Left lung (tissue), 10 donors: ENCODE results near the gene NRN1. TPM values are rescaled to one million over a fixed set of nuclear protein-coding genes. Genes with fewer than 3 reads are reported as not detected.

ENCODE experiments used
- ATAC-seq: fragments of 200-7000 bp; cut with Tn5 transposase; one replicate; pipeline ENCODE4 v1.9.1; 2020; ENCODE audit warnings: moderate library complexity
- DNase-seq, 4 donors: peaks; one replicate each; pipeline ENCODE4 v3.0.0-alpha.2; 2013 to 2020
- H3K27ac ChIP-seq, 2 donors: fragments of 200-600 bp; sonication (generic) in 1 of 2; one replicate each; pipeline versions ENCODE4 v1.5.0 to v1.8.0; 2020 to 2021
- H3K27me3 ChIP-seq, 2 donors: fragments of 200-600 bp; sonication (generic) in 1 of 2; one replicate each; pipeline versions ENCODE4 v1.5.0 to v1.8.0; 2020 to 2021
- H3K36me3 ChIP-seq, 2 donors: fragments of 200-600 bp; sonication (generic) in 1 of 2; one replicate each; pipeline versions ENCODE4 v1.5.0 to v1.8.0; 2020 to 2021
- H3K4me1 ChIP-seq, 2 donors: fragments of 200-600 bp; one replicate each; pipeline ENCODE4 v1.8.0; 2021
- H3K4me3 ChIP-seq, 2 donors: fragments of 200-600 bp; sonication (generic) in 1 of 2; one replicate each; pipeline versions ENCODE4 v1.5.0 to v1.8.0; 2020 to 2021; ENCODE audit warnings: mild to moderate bottlenecking in 1 of 2
- H3K9me3 ChIP-seq, 2 donors: fragments of 200-600 bp; sonication (generic) in 1 of 2; one replicate each; pipeline versions ENCODE4 v1.5.0 to v1.8.0; 2020 to 2021
- intact Hi-C, 2 donors: fragments of 100-400 bp; cut with DNase I; formaldehyde crosslinking; loops; one replicate each; pipeline versions ENCODE4 v1.11.2 to v1.14.2; 2022
- polyA plus RNA-seq, 6 donors: library from polyadenylated mRNA; unstranded; fragments of 120-200 nt; gene quantifications; one replicate each; pipeline ENCODE4 v1.2.1, GENCODE V29; 2013; ENCODE audit not compliant: insufficient read length in 6 of 6
- total RNA-seq, 2 donors: library from RNA; stranded (reverse); fragmentation: NEBNext Ultra II Directional; extraction: Animal tissue kit (Norgen Biotek cat#: 25700); gene quantifications; one replicate each; pipeline ENCODE4 v1.2.1, GENCODE V29; 2021
- TF ChIP-seq, protein P1 (sequence below), 2 donors: fragments of 200-600 bp; sonication (generic) in 1 of 2; IDR thresholded peaks; one replicate each; pipeline versions ENCODE4 v1.5.0 to v1.8.0; 2021; ENCODE audit warnings: antibody characterized with exemption in 2 of 2
- donor health status: DM: no; HTN: yes; CAD: no.
- donor health status: DM: no; HTN: no; CAD: no.

NRN1 gene
- total and polyA plus RNA-seq, 8 donors: 6.5 to 12.9 (median 9.9) TPM

DNA sequence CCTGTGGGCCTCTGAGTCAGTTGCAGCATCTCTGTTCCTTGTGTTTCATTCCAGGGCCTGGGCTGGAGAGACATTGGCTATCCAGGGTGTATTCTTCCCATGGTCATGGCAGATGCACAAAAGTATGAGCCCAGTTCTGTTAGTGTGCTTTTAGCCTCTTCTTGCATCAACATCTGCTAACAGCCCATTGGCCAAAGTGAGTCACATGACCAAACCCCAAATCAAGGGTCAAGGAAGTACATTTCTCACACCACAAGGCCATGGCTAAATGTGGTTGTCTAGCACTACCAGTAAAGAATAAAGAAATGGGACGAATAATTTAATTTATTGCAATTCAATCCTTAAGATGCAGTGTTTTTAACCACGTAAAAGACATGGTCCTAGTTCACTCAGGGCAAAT is 43.9 kb downstream of the NRN1 start:
- Histone ChIP-seq H3K9me3 (no peaks in the 10 kb centered on the region), H3K27ac (no peak overlapping the region), H3K36me3 (no peaks in the 10 kb centered on the region), H3K4me1 (no peaks in the 10 kb centered on the region), H3K4me3 (no peak overlapping the region), H3K27me3 (no peaks in the 10 kb centered on the region)
- intact Hi-C loops: no loop called here
- DNase-seq (no peak), ATAC-seq (no peak)
- TF ChIP-seq, protein P1, sequence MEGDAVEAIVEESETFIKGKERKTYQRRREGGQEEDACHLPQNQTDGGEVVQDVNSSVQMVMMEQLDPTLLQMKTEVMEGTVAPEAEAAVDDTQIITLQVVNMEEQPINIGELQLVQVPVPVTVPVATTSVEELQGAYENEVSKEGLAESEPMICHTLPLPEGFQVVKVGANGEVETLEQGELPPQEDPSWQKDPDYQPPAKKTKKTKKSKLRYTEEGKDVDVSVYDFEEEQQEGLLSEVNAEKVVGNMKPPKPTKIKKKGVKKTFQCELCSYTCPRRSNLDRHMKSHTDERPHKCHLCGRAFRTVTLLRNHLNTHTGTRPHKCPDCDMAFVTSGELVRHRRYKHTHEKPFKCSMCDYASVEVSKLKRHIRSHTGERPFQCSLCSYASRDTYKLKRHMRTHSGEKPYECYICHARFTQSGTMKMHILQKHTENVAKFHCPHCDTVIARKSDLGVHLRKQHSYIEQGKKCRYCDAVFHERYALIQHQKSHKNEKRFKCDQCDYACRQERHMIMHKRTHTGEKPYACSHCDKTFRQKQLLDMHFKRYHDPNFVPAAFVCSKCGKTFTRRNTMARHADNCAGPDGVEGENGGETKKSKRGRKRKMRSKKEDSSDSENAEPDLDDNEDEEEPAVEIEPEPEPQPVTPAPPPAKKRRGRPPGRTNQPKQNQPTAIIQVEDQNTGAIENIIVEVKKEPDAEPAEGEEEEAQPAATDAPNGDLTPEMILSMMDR (IDR thresholded peaks at IDR 0.05): no peak

DNA sequence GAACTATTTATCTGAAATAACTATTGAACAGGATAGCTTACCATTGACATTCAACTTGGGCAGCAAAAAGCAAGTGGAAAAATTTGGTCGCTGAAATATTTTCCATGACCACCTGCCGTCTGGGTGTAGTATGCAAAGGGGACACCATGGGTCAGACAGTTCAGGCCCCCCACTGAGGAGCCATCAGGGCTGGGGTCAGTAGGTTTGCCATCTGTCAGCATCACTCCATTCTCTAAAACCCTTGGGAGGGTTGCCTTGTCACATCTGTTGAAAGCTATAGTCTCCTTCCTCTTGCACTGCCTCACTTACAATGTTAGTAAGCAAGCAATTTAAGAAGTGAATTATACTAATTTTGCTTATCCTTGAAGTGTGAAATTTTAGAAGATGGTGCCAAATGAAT is 44.9 kb downstream of the NRN1 start:
- H3K9me3 ChIP-seq: no peaks in the 10 kb centered on the region
- intact Hi-C loops: no loop called here
- no peak overlapping the region for H3K27ac ChIP-seq
- no peaks in the 10 kb centered on the region for H3K36me3 ChIP-seq
- DNase-seq (no peak), ATAC-seq (no peak)
- no peaks in the 10 kb centered on the region for H3K4me1 ChIP-seq
- TF ChIP-seq, protein P1 (IDR thresholded peaks at IDR 0.05): no peak
- H3K4me3 ChIP-seq: no peak overlapping the region
- H3K27me3 ChIP-seq: no peaks in the 10 kb centered on the region

DNA sequence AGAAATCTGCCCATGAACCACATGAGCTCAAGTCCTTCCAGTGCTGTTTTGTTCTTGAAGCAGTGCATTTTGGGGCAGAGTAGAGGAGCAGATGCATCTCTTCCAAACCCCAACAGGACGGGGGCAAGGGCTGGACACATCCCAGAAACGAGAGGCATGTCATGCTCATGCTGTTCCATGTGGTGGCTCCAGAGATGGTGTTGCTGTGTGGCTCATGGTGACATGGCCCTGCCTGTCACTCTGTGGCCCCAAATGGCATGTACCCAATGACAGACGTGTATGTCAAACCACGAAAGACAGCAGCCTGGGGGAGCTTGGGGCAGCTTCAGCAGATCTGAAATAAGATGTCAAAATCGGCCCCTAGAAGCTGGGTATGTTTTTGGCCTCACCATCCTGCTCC is 46.3 kb downstream of the NRN1 start:
- DNase-seq (no peak), ATAC-seq (no peak)
- Histone ChIP-seq H3K4me3 (no peak overlapping the region), H3K36me3 (no peaks in the 10 kb centered on the region), H3K9me3 (no peaks in the 10 kb centered on the region), H3K27ac (no peak overlapping the region), H3K4me1 (no peaks in the 10 kb centered on the region), H3K27me3 (no peaks in the 10 kb centered on the region)
- TF ChIP-seq, protein P1 (IDR thresholded peaks at IDR 0.05): no peak
- intact Hi-C loops: no loop called here

DNA sequence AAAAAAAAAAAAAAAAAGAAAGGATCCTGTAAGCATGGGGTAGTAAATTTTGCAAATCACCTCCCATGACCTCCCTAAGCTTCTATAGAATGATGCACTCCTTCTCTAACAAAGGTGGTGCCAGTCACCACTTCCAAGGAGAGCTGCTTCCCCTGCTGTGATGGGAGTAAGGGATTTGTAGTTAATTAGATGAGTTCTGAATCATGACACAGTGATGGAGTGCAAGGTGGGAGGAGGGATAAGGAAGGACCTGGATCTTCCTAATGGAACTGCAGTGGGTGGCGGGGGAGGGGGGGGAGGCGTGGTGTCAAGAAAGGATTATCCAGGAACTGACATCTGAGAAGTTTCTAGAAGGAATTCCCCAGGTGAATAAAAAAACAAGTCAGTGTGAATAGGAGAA is 47.8 kb downstream of the NRN1 start:
- no peak overlapping the region for H3K27ac ChIP-seq
- TF ChIP-seq, protein P1 (IDR thresholded peaks at IDR 0.05): no peak
- H3K4me3 ChIP-seq: no peak overlapping the region
- intact Hi-C loops: no loop called here
- H3K4me1 ChIP-seq: no peaks in the 10 kb centered on the region
- no peaks in the 10 kb centered on the region for H3K27me3 ChIP-seq
- ATAC-seq (no peak), DNase-seq (no peak)
- no peaks in the 10 kb centered on the region for H3K9me3 ChIP-seq
- H3K36me3 ChIP-seq: no peaks in the 10 kb centered on the region

DNA sequence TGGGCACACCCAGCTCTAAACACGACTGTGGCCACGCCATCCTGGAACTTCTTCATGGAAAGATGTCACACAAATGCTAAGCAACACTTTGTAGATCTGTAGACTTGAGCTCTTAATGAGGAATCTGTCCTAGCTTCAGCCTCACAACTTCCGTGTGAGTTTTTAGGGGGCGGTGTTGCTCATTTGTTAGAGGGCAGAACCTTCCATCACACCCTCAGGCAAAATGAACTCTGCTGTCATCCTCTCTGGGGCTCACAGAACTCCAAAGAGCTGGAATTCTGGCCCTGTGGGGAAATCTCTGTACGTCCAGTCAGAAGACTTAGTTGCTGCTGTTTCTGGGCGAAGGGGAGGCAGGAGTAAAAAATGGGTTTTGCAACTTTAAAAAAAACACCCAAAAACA is 49.8 kb downstream of the NRN1 start:
- TF ChIP-seq, protein P1 (IDR thresholded peaks at IDR 0.05): no peak
- intact Hi-C loops: no loop called here
- ATAC-seq: no peak
- Histone ChIP-seq H3K27ac (no peak overlapping the region), H3K9me3 (no peaks in the 10 kb centered on the region), H3K36me3 (no peaks in the 10 kb centered on the region), H3K27me3 (no peaks in the 10 kb centered on the region), H3K4me1 (no peaks in the 10 kb centered on the region), H3K4me3 (no peak overlapping the region)
- DNase-seq: no peak
